ENCODE measurements around the gene GABBR2. TPM values are rescaled to one million over a fixed set of nuclear protein-coding genes. Genes with fewer than 3 reads are reported as not detected.

The GABBR2 gene
- total RNA-seq, 1 experiment from 2014 or later, result 7.3 TPM

DNA sequence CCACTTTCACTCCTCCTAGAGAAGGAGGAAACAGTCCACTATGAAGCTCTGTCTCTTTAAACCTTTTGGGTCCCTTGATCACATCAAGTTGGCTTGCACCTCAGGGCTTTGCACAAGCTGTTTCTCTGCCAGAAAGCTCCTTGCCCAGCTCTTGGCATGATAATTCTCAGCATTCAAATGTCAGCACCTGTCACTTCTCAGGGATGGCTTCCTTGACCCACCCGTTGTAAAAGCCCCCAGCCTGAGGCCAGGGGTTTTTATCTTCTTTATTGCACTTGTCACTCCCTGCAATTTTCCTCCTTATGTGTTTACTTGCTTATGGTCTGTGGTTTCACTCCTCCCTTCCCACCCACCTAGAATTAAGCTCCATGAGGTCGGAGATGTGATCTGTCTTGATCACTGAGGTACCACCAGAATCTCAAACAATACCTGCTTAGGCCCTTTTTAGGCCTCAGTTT, 252.6 kb downstream of the GABBR2 start:
- DNase-seq (ENCODE audit: extremely low read depth, low read depth), result no peak

DNA sequence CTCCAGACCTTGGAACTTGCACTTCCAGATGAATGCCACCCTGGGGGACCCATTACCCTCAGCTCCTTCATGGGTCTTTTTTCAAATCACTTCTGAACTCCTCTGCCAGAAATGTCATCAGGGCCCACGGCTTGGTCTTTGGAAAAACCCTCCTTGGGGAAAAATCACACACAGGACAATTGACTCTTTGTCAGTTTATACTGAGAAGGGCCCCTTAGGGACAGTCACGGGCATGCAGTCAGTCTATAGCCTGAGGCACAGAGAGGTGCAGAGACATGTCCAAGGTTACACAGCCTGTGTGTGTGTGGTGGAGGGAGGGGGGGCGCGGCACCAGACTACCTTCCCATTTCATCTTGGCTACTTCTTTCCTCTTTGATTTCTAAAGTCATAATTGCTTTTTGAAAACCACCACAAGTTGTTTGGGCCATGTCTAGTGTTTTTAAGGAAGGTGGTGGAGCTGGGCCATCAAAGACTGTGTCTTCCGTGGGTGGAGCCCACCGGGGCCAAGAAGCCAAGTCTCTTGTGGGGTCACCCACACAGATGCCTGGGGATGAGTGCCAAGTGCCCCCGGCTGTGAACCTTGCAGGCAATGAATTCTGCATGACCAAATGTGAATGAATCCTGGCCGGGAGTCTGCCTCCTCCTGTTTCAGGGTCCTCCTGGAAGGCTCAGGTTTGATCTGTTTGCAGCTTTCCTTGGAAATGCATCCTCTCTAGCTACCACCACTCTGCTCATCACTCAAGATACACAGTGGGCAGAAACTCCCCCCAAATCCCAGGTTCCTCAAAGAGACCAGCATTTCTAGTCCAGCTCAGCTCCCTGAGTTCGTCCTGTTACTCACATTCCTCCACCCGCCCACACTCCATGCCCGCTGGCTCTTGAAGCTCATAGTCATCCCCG, 253.2 kb downstream of the GABBR2 start:
- no peak for DNase-seq (ENCODE audit: extremely low read depth, low read depth)

DNA sequence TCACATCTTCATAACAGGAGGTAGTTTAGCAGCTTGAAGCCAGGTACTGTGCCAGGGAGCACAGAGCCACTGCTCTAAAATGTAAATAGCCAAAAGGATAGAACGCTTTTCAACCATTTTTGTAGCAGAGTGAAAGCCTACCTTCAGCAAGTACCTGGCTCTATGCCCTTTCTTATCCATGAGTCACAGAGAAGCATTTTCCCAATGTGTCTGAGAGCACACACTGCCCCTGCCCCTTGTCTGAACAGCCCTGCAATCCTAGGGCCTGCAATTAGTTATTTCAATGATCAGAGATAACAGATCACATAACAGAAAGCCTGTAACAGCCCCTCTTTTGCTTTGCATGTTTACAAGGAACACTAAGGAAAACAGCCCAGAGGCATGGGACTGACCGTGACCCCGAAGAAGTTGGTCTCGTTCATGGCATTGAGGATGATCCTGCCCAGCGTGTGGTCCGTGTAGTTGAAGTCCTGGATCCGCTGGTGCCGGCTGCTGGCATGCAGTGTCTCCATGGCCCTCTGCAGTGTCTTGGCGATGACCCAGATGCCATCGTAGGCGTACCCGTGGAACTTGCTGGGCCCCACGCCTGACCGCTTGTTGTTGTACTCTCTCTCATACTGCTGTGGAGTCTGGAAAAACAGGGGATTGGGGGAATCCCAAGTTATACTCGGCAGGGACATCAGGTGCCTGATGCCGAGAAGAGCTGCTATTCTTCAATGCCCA, 255.0 kb downstream of the GABBR2 start:
- no peak for DNase-seq (ENCODE audit: extremely low read depth, low read depth)

DNA sequence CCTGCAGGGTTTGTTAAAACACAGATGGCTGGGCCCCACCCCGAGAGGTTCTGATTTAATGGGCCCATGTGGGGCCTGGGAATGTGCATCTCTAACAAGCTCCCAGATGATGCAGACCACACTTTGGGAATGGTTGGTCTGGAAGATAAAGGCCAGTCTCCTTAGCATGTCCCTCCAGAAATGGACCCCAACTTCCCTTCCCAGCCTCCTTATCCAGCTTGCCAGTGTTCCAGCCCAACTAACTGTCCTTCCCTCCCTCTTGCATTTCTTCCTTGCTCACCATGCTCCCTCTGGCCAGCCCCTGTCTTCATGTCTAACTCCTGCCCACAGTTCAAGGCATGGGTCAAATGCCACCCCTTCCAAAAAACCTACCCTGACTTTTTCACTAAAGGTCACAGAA, 257.2 kb downstream of the GABBR2 start:
- DNase-seq (ENCODE audit: extremely low read depth, low read depth), result no peak

- DNase-seq (ENCODE audit: extremely low read depth, low read depth), result no peak
Observed at GRCh38 chr9:98450496-98450895, 258.2 kb downstream of the GABBR2 start.

- no peak for DNase-seq (ENCODE audit: extremely low read depth, low read depth)
Observed at GRCh38 chr9:98449871-98450270, 258.9 kb downstream of the GABBR2 start.

DNA sequence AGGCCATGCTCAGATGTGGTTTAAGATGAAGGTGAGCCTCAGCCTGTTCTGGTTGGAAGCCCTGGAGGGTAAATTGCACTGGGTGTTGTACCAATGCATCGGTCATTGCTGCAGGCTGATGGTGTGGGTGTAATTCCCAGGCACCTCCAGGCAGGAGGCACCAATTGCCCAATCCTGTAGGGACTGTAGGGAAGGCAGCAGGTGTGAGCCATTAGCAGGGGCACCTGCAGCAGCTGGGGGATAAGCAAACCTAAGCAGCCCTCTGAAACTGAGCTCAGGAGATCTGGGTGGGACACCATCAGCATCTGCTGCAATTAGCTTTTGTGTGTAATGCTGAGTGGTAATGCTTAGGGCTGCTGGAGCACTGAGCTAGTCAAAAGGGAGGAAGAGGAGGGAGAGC, 263.2 kb downstream of the GABBR2 start:
- DNase-seq (ENCODE audit: extremely low read depth, low read depth), result no peak

GRCh38 chr9:98444601-98445000, 264.1 kb downstream of the GABBR2 start:
- DNase-seq (ENCODE audit: extremely low read depth, low read depth), result no peak

DNA sequence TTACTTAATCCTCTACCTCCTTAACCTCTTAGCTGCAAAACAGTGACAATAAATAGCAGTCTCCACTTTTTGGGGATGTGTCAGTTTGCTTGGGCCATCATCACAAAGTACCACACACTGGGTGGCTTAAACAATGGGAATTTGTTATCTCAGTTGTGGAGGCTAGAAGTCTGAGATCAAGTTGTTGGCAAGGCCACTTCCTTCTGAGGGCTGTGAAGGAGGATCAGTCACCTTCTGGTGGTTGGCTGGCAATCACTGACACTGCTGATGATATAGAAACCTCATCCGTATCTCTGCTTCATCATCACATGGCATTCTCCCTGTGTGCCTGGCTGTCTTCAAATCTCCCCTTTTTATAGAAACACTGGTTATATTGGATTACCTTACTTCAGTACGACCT, 266.2 kb downstream of the GABBR2 start:
- no peak for DNase-seq (ENCODE audit: extremely low read depth, low read depth)

- no peak for DNase-seq (ENCODE audit: extremely low read depth, low read depth)
Observed at GRCh38 chr9:98442114-98442513, 266.6 kb downstream of the GABBR2 start.

- no peak for DNase-seq (ENCODE audit: extremely low read depth, low read depth)
Observed at GRCh38 chr9:98438666-98439065, 270.1 kb downstream of the GABBR2 start.

- no peak for DNase-seq (ENCODE audit: extremely low read depth, low read depth)
Observed at GRCh38 chr9:98437458-98438034, 271.2 kb downstream of the GABBR2 start.

GRCh38 chr9:98432960-98433359, 275.8 kb downstream of the GABBR2 start:
- no peak for DNase-seq (ENCODE audit: extremely low read depth, low read depth)

DNA sequence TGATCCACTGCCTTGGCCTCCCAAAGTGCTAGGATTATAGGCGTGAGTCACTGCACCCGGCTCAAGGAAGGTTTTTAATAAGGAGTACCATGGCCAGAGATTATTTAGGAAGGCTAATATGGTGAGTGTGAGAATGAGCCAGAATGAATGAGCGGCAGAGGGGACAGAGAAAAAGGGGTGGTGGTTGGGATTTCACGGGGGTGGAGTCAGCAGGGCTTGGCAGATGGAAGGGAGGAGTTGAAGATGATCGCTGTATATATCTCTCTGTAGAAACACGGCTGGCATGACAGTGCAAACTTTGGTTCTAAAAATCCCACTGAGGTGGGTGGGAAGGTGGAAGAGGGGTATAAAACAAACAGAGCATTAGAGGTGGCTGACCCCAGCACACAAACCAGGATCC, 276.6 kb downstream of the GABBR2 start:
- no peak for DNase-seq (ENCODE audit: extremely low read depth, low read depth)

DNA sequence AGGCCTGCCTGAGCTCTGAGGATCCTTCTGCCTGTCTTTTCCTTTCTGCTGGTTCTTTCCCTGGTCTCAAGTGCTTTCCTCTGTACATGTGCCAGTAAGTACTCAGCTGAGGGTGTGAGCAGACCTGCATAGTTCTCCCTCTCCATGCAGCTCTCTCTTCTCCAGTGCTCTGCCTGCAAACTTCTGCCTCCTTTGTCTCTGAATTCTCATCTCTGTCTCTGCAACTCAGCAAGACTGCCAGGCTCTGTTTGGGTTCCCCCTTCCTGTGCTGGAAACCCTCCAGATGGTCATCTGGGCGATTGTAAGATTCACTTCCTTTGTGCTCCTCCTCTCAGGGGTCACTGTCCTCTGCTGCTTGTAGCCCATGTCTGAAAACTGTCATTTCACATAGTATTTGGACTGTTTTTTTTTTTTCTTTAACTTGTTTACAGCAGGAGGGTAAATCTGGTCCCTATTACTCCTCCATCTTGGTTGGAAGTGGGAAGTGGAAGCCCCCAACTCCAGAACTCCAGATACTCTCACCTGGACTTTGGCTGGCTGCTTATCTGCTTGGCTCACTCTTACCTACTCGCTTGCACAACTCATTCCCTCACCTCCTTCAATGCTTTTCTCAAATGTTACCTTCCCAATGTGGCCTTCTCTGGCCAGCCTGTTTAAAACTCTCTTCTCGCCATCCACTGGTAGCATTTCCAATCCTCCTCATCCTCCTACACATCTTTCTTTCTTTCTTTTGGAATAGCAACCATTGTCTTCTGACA, 278.0 kb downstream of the GABBR2 start:
- no peak for DNase-seq (ENCODE audit: extremely low read depth, low read depth)

DNA sequence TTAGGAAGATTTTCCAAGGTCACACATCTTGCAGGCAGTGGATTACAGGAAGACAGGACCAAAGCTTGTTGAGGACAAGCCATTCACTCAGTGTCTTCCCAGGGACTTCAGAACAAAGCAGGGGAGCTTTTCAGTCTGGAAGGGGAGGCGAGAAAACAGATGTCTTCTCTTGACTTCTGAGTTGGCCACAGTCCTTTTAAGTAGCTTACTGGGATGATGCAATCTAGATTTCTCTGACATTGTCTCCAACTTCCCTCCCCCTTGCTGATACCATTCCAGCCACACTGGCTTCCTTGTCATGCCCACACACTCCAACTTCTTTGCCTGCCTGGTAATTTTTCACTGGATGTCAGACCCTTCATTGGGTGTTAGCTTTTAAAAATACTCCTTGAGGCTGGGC, 279.1 kb downstream of the GABBR2 start:
- no peak for DNase-seq (ENCODE audit: extremely low read depth, low read depth)

- DNase-seq (ENCODE audit: extremely low read depth, low read depth), result no peak
Observed at GRCh38 chr9:98428454-98428853, 280.3 kb downstream of the GABBR2 start.

DNA sequence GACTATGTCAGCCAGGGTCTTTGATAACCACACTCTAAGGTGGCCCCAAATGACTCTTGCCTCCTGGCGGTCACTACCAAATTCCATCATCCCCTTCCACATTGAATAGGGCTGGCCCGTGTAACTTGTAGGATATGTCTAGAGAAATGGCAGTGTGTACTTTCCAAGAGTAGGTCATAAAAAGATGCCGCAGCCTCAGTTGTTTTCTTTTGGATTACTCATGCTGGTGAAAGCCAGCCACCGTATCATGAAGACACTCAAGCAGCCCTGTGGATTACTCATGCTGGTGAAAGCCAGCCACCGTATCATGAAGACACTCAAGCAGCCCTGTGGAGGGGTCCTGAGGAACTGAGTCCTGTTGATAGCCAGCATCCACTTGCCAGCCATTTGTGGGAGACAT, 281.2 kb downstream of the GABBR2 start:
- DNase-seq (ENCODE audit: extremely low read depth, low read depth), result no peak

DNA sequence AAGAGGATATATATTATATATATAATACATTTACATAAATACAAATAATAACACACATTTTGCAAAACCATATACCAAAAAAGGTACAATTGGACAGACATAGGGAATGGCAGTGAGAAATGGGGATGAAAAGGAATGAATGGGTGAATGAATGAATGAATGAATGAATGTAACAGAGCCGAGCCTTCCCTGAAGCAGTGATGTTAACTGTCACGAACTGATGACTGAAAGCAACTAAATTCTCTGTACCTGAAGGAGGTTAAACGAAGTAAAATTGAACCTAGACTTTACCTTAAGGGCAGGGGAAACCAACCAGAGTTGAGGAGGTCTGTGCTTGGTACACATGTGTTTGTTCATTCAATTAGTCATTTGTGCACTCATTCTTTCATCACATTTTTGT, 283.7 kb downstream of the GABBR2 start:
- no peak for DNase-seq (ENCODE audit: extremely low read depth, low read depth)

- DNase-seq (ENCODE audit: extremely low read depth, low read depth), result no peak
Observed at GRCh38 chr9:98419260-98419603, 289.5 kb downstream of the GABBR2 start.

Data from NCI-H460 (cell line).